NCI-H187 treated with DMSO at 0.1 percent for 48 hours (cell line): ENCODE data around the gene IRF9.

Experiments
- DNase-seq: peaks from one replicate; lab custom pipeline; 2025; lab: John Stamatoyannopoulos, UW

IRF9 gene

DNA sequence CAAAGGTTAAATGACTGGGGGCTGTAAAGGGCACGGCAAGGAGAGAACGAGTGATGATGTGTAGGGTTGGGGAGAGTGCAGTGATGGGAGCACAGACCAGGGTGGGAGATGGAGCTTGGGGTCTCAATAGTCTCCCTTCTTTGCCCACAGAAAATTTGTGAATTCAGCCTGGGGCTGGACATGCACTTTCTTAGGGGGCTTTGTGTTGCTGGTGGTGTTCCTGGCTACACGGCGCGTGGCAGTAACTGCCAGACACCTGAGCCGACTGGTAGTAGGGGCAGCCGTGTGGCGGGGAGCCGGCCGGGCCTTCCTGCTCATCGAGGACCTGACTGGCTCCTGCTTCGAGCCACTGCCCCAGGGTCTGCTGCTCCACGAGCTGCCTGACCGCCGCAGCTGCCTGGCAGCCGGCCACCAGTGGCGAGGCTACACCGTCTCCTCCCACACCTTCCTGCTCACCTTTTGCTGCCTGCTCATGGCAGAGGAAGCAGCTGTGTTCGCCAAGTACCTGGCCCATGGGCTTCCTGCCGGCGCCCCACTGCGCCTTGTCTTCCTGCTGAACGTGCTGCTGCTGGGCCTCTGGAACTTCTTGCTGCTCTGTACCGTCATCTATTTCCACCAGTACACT, 28.9 kb upstream of the IRF9 start:
- no peak for DNase-seq

DNA sequence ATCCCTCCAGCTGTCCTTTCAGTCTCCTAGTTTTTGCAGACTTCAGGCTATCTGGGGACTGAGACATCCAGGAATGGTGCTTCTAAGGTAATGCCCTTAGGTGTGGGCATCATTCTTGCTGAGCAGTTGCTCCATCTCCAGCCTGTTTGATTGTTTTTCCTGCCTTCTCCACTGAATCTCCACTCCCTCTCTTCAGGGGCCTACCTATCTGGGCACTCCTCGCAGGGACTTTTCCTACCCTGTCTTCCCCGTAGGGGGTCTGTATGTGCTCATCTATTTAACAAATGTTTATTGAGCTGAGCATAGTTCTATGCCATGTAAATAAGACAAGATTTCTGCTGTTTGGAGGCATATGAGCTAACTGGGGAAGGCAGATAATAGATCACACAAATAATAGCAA, 28.1 kb upstream of the IRF9 start:
- no peak for DNase-seq

DNA sequence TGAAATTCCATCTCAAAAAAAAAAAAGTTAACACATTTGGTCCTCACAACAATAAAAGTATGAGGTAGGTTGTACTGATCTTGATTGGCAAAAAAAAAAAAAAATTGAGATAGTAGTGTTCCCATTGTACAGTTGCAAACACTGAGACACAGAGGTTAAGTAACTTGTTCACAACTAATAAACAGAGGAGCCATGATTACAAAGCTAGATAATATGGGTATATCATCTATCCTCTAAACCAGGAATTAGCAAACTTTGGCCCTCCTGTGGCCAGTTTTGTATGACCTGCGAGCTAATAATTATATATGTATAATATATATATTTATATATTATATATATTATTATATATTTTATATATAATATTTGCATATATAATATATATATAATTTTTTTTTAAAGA, 27.3 kb upstream of the IRF9 start:
- DNase-seq: no peak

DNA sequence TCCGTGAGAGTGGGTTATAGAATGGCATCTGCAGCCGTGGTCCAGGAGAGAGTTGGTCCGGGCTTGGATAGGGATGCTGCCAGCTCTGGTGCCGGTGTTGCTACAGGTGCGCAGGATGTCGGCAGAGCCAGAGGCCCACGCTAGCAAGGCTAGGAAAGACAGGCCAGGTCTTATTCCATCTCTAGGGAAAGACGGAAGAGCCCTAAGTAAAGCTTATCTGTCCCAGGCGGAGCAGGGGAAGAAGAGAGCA, 25.6 kb upstream of the IRF9 start:
- DNase-seq: peak; percentile 76

DNA sequence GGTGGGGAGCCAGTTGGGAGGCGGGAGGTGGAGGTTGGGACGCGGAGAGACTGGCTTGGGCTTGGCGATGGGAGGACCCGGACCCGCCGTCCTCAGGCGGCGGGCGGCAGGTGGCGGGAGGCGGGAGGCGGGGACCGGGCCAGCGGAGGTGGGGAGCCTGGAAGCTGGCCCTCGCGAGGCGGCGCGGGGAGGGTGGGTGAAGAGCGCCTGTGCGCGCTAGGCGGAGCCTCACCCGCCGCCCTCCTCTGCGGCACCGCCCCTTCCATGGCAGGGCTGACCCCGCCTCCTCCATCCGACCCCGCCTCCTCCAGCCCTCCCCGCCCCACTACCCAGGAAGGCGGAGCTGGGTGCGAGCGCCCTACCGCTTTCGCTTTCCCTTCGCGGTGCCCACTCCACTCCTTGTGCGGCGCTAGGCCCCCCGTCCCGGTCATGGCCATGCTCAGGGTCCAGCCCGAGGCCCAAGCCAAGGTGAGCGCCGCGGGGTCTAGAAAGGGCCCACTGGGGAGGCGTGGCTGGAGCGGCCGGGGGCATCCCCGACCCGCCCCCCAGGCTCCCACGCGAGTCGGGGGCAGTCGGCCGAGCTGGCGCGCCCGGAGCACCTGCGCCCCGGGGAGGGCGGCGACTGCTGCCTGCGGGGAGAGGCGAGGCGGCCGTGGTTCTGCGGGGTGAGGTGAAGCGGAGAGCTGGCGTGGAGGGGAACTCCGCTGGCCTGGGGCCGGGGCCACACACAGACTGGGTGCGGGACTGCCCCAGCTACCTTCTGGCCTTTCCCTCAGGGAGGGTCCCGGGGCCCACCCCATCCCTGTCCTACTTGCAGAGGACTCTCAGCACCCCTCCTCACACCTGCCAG, 25.0 kb upstream of the IRF9 start, which contains the start of gene PSME1:
Gene PSME1 (plus strand): TSS at position 361 of the 850 bp plus-strand sequence. CDS start 69 bp downstream, at position 430.
- peak; percentile 76 for DNase-seq

DNA sequence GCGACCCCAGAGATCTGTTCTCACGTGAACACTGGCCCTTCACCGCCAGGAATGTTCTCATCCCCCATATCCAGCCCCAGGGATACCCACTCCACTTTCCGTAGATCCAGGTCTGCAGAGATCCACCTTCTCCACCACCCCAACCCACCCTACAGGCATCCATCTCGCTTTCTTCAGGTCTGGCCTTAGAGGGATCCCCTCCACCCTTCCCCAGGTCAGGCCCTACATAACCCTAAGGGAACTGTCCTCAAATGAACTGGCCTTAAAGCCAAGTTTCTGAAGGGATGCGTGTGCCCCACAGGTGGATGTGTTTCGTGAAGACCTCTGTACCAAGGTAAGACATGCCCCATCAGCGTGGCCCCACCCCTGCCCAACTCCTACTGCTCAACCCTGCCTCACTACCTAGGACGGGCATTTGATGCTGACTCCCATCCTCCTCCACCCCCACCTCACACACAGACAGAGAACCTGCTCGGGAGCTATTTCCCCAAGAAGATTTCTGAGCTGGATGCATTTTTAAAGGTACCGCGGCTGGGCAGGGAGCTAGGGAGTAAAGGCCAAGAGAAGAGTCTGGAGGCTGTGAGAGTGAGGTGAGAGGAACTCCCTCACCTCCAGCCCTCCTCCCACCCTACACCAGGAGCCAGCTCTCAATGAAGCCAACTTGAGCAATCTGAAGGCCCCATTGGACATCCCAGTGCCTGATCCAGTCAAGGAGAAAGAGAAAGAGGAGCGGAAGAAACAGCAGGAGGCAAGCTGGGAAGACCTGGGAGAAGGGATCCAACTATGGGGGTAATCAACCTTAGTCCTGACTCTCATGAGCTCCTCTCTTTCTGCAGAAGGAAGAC, 24.2 kb upstream of the IRF9 start:
- DNase-seq: no peak

DNA sequence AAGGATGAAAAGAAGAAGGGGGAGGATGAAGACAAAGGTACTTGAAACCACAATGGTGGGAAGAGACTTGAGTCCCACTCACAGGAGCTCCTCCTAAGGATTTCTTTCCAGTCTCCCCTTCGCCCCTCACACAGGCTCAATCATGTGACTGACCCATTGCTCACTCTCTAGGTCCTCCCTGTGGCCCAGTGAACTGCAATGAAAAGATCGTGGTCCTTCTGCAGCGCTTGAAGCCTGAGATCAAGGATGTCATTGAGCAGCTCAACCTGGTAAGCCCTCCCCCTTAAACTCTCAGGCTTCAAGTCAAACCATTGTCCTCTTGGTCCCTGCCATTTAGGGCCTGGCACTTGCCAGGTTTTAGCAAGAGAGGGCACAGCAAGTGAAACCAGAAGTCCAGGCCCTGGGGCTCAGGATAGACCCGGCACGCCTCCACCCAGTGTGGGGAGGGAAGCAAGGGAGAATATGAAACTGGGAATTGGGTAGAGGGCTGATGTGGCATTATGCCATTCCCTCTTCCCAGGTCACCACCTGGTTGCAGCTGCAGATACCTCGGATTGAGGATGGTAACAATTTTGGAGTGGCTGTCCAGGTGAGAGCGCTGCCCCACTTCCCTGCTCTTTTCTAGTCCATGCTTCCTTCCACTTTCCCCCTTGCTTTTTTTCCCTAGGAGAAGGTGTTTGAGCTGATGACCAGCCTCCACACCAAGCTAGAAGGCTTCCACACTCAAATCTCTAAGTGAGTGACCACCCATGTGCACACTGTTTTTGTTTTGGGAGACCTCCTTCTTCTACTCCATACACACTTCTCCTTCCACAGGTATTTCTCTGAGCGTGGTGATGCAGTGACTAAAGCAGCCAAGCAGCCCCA, 23.3 kb upstream of the IRF9 start:
- no peak for DNase-seq

DNA sequence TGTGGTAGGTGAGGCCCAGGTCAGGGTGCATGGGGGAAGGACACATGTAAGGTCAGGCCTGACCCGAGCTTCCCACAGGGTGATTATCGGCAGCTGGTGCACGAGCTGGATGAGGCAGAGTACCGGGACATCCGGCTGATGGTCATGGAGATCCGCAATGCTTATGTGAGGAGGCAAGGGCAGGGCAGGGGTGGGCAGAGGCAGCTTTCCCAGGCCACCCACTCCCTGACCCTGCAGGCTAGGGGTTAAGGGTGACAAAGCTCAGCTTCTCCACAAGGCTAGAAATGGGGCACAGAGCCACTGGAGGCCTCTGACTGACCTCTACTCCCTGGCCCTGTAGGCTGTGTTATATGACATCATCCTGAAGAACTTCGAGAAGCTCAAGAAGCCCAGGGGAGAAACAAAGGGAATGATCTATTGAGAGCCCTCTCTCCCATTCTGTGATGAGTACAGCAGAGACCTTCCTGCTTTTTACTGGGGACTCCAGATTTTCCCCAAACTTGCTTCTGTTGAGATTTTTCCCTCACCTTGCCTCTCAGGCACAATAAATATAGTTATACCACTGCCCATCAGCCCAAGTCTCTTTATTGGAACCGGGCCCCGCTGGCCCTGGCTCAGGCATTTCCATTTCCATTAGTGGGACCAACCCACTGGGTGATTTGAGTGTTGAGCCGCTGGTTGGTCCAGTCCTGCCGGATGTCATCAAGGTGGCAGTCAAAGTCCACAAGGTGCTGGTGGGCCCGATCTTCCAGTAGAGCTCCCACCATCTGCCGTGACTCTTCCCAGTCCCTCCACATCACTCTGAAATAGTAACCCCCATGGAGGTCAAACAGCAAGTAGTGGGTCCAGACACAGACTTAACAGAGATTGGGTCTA, 22.4 kb upstream of the IRF9 start:
- DNase-seq: no peak

DNA sequence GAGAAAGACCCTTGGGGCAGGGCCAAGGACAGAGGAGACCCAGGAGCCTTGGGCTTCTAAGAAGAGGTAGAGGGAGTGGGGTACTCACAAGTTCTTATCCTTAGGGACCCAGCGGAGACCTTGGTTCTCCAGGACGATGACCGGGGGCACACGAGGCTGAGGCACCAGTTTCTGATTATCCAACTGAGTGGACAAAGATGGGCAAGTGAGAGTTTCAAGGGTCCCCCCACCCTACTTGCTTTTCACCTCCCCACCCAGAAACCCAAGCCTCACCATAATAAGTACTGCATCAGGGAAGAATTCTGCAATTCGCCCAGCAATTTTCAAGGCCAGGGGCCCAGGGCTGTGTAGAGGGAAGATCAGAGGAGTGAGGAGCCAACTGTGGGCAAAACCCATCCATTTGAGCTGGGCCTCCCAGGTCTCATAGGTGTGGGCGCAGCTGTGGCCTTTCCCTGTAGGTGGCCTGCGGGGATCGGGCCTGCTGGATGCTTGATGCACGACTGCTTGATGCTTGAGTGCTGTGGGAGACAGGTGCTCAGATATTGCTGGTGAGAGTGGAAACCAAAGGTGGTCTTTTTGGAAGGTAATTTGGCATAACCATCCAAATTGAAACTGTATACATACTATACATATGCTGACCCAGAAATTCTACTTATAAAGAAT, 21.7 kb upstream of the IRF9 start:
- DNase-seq: no peak

DNA sequence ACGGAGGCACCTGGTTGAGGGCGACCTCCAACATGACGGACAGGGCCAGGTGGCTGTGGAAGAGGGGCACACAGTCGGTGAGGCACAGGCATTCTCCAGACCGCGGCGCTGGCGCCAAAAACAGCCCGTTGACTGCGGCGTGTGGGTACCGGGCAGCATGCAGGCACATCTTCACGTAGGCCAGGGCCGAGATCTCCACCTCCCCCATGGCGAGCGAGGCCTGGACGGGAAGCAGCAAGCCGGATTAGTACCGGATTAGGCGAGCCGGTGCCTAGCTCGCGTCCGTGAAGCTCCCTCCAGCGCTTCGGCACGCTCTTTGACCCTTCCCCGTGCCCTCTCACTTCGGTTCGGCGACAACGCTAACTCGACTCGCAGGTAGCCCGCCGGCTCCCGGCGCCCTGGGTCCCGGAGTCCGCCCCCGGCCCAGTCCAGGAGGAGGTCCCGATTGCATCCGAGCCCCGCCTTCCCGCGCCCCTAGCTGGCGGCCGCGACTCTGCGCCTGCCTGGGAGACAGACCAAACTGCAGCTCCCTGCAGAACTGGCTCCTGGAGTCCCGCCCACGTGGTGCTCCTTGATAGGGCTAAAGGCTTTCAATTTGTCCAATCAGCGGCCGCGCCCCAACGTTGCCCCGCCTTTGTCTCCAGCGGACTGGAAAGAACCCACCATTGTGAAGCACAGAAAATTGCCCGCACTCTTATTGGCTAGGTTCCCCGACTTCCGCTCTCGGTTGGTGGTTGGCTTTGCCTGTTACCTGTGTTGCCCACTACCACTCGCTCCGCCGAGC, 19.8 kb upstream of the IRF9 start, which contains the start of gene EMC9:
Gene EMC9 (minus strand): TSS at position 495 of the 784 bp plus-strand sequence. CDS start 287 bp downstream, at position 208.
- peak; percentile 99 for DNase-seq

DNA sequence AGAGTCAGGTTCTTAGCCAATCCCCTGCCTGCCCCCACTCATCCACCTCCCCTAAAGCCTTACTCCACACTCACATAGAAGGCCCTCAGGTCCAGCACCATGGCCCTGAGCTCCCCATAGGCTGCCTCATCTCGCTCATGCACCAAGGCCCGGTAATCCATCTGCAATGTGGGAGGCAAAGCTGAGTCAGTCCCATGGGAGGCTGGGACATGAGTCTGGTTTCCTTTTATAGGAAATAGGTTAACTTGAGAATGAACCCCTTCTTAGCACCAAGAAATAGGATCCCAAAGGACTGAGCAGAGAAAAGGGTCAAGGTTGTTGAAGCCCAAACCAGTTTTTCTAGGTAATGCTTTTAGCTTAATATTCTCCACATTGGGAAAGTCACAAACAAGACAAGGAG, 17.6 kb upstream of the IRF9 start:
- no peak for DNase-seq

DNA sequence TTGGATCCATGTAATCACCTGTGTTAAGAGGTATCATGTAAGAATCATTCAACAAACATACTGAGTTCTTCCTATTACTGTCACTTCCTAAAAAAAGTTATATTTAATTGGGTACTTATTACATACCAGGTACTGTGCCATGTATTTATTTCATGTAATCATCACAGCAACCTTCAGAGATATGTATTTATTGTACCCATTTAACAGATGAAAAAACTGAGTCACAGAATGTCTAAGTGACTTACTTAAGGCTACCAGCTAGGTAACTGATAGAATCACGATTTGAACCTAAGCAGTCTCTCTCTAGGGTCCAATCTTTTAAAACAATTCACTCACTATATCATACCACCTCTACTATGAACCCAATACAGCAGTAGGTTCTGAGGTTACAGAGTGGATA, 16.6 kb upstream of the IRF9 start:
- no peak for DNase-seq

DNA sequence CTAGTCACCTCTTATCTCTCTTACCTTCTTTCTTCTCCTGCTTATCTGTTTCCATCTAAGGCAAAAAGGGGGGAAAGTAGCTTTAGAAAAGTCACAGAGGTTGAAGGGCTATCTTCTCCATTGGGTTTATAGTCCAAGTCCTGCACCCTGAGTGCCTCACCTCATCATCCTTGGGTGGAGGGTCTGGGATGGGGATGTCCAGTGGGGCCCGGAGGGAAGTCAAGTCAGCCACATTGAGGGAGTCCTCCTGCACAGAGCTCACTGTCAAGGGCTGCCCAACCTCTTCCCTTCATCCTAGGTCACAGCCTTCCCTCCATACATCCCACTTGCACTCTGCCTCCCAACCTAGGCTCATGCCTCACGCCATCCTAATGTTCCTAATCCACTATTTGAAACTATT, 15.8 kb upstream of the IRF9 start:
- DNase-seq: no peak

DNA sequence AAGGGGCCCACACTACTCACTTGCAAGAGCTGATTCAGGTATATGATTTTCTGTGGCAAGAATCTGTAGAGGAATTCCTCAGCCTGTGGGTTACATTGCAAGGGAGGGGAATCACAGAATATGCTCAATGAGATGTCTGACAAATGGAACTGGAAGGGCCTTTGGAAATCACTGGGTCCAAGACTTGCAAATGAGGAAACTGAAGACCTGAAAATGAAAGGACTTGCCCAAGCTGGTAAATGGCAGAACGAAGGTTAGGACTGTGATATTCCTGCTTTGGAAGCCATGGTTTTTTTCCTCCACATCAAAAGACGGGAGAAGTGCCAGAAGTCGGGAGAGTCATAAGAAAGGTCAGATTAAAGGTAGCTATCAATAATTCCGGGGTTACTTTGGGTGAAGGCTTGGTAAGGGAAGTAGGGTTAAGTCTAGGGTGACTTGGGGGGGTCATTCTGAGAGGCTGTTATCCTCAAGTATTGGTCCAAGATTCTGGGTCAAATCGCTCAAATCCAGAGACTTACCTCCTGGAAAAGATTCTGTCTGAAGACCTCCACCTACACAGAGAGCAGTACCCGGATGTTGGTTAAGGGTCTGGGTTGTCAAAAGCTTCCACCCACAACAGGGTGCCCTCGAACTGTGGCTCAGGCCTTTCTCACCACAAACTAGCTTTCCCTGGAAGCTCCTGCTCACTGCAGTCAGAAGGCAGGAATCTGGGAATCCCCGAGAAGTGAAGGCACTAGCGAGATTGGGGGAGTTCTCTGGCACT, 15.2 kb upstream of the IRF9 start:
- no peak for DNase-seq

DNA sequence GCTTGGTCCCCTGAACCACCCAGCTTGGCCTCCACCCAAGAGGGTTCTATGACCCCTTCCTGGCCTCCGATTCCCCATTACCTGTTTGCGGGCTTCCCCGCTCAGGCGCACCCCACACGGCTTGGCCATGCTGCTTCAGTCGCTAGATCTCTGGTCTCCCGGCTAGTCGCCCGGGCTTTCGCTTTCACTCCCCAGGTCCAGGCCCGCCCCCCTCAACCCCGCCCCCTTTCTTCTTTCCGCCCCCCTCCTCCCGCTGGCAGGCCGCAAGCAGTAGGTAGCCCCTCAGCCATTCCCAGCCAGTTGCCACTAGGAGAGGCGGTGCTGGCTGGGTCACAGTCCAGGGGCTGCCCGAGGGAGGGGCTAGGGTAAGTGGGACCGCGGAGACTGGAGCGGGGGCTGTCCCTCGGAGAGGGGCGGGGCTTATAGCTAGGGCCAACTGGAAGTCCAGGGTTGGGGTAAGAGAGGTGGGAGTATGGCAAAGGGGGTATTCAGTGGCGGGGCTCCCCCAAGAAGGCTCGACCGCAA, 14.6 kb upstream of the IRF9 start, which contains the start of gene PSME2:
Gene PSME2 (minus strand): TSS at position 158 of the 525 bp plus-strand sequence. CDS start 29 bp downstream, at position 129.
- DNase-seq: peak; percentile 96

DNA sequence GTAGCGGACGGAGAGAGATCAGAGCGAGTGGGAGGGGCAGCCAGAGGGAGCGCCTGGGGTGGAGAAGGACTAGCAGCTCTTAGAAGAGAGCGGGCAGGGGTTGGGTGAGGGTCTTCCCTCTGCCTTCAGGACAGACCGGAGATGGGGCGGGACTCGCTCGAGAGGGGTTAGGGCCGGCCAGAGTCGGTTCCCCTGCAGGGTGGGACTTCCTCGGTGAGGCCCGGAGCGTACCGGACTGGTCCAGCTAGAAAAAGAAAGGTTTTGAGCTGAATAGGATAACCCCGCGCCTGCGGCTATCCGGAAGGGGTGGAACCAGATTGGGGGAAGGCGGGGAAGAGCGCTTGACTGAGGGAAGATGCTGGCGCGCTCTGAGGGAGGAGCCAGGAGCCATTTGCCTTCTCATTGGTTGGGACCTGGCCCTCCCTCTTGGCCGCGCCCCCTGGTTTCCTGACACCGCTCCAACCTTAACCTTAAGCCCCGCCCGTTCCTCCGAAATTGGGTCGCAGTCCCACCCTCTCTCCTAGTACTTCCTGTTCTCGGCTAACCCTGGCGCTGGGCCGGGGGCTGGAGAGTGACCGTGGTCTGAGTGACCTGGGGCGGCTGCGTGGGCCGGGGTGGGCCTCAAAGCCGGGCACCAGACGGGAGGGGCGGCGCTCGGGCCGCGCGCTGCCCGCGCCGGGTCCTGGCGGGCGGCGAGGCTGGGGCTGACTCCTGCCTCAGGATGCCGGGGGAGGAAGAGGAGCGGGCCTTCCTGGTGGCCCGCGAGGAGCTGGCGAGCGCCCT, 13.9 kb upstream of the IRF9 start, which contains the start of gene RNF31:
Gene RNF31 (plus strand): TSS at position 521 of the 783 bp plus-strand sequence. CDS start 201 bp downstream, at position 722.
- peak; percentile 96 for DNase-seq

DNA sequence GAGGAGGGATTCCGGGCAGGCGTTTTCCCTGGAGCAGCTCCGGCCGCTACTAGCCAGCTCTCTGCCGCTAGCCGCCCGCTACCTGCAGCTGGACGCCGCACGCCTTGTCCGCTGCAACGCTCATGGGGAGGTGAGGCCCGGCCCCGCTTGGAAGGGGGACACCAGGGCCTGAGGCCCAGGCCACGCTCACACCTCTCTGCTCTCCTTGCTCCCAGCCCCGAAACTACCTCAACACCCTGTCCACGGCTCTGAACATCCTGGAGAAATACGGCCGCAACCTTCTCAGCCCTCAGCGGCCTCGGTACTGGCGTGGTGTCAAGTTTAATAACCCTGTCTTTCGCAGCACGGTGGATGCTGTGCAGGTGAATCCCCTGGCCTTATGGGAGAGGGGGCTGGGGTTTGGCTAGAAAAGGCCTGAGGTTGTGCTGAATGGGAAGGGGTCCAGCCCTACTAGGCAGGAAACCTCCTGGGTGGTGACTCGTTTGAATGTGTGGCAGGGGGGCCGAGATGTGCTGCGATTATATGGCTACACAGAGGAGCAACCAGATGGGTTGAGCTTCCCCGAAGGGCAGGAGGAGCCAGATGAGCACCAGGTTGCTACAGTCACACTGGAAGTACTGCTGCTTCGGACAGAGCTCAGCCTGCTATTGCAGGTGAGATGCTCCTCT, 13.2 kb upstream of the IRF9 start:
- no peak for DNase-seq
